Ascending aorta (tissue), 2 donors: ENCODE data around the gene SPINT2. TPM values are rescaled to one million over a fixed set of nuclear protein-coding genes. Genes with fewer than 3 reads are reported as not detected.

Experiments used
- DNase-seq, 2 donors: peaks; one replicate each; pipeline ENCODE4 v3.0.0-alpha.2; 2019; ENCODE audit warnings: low spot score in 2 of 2
- H3K27ac ChIP-seq, 2 donors: fragments of 200-600 bp; sonication (generic); one replicate each; pipeline ENCODE4 v1.5.1; 2016 to 2017; ENCODE audit warnings: mild to moderate bottlenecking in 1 of 2
- H3K27me3 ChIP-seq: fragments of 200-600 bp; sonication (generic); one replicate; pipeline ENCODE4 v1.5.1; 2017
- H3K36me3 ChIP-seq, 2 donors: fragments of 200-600 bp; sonication (generic); one replicate each; pipeline ENCODE4 v1.5.1; 2016
- H3K4me1 ChIP-seq, 2 donors: fragments of 200-600 bp; sonication (generic); one replicate each; pipeline ENCODE4 v1.5.1; 2016 to 2017; ENCODE audit warnings: mild to moderate bottlenecking in 1 of 2
- H3K4me3 ChIP-seq, 2 donors: fragments of 200-600 bp; sonication (generic); one replicate each; pipeline ENCODE4 v1.5.1; 2016 to 2017; ENCODE audit warnings: mild to moderate bottlenecking in 1 of 2
- H3K9me3 ChIP-seq, 2 donors: fragments of 200-600 bp; sonication (generic); one replicate each; pipeline ENCODE4 v1.5.1; 2016
- CTCF ChIP-seq, 3 experiments: fragments of 200-600 bp in 2 of 3; fragments of 450-650 bp in 1 of 3; sonication (generic) in 2 of 3; IDR thresholded peaks; one replicate each; pipeline ENCODE4 v1.5.1; 2016 to 2019; ENCODE audit warnings: antibody characterized with exemption in 3 of 3, mild to moderate bottlenecking in 1 of 3, moderate library complexity in 1 of 3
- intact Hi-C: fragments of 100-400 bp; cut with DNase I; formaldehyde crosslinking; loops from one replicate; pipeline ENCODE4 v1.15.1; 2023
- total RNA-seq: library from RNA; depleted of rRNA; stranded (reverse); fragments of >200 nt; gene quantifications from one replicate; pipeline ENCODE4 v1.1.0, GENCODE V29; 2016

Gene SPINT2
- total RNA-seq, 1 donor from 2014 or later = 193 TPM

DNA sequence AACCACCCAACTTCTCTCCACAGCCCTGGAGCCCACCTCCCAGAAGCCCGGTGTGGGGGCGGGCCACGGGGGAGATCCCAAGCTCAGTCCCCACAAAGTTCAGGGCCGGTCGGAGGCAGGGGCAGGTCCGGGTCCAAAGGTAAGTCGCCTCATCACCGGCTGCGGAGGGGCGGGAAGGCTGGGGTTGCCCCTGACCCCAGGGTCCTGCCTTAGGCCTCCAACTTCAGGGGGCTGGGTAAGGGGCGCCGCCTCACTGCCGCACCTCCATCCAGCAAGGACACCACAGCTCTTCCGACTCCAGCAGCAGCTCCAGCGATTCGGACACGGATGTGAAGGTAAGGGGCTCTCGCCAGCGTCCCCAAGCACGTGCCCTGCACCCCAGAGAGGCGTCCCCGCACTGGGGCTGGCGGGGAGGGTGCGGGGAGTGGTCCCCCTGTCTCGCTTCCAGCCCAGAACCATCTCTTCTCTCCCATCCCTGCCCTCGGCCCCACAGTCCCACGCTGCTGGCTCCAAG lies 40.0 kb downstream of the SPINT2 start:
- DNase-seq = no peak
- no peak overlapping the region for H3K27ac ChIP-seq
- no peaks in the 10 kb centered on the region for H3K27me3 ChIP-seq
- no peaks in the 10 kb centered on the region for H3K4me1 ChIP-seq
- intact Hi-C loops = no loop called here
- TF ChIP-seq CTCF (IDR thresholded peaks at IDR 0.05) = no peak
- no peak overlapping the region for H3K4me3 ChIP-seq
- H3K36me3 ChIP-seq = peaks cover 46 to 52% of the 10 kb centered on the region in 2 donors
- no peaks in the 10 kb centered on the region for H3K9me3 ChIP-seq

DNA sequence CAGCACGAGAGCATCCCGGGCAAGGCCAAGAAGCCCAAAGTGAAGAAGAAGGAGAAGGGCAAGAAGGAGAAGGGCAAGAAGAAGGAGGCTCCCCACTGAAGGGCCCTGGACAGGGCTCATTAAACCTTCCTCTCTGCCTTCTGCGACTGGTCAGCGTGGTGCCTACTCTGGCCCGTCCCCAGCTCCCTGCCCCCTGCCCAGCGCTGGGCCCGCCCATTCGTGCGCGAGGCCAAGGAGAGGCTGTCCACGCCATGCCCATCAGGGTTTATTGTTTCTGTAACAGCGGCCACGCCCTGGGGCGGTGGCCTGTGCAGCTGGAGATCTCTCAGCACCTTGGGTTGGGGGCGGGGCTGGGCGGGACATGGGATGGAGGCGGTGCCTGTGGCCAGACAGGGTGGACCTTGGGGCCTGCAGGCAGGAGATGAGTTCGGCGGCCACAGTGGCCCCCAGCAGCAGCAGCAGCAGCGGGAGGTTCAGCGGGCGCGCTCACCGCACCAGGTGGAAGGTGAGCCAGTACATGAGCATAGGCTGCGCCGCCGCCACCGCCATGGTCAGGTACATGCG lies 40.6 kb downstream of the SPINT2 start:
- Histone ChIP-seq H3K36me3 (peaks cover 46 to 54% of the 10 kb centered on the region in 2 donors), H3K27me3 (no peaks in the 10 kb centered on the region), H3K4me3 (no peak overlapping the region), H3K9me3 (no peaks in the 10 kb centered on the region), H3K4me1 (no peaks in the 10 kb centered on the region), H3K27ac (no peak overlapping the region)
- intact Hi-C loops = no loop called here
- DNase-seq = no peak
- no peak for TF ChIP-seq CTCF (IDR thresholded peaks at IDR 0.05)

DNA sequence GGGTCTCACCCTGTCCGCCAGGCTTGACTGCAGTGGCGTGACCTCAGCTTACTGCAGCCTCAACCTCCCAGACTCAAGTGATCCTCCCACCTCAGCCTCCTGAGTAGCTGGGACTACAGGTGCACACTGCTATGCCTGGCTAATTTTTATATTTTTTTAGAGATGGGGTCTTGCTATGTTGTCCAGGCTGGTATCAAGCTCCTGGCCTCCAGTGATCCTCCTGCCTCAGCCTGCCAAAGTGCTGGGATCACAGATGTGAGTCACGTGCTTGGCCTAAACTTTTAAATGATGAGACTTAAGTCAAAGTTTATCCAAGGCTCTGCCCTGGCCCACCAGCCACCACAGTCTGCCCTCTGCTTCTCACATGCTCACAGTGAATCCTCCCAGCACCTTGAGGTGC lies 41.9 kb downstream of the SPINT2 start:
- intact Hi-C loops = no loop called here
- H3K4me1 ChIP-seq = no peaks in the 10 kb centered on the region
- TF ChIP-seq CTCF (IDR thresholded peaks at IDR 0.05) = no peak
- peaks cover 46 to 54% of the 10 kb centered on the region in 2 donors for H3K36me3 ChIP-seq
- no peak for DNase-seq
- no peak overlapping the region for H3K4me3 ChIP-seq
- no peaks in the 10 kb centered on the region for H3K9me3 ChIP-seq
- no peaks in the 10 kb centered on the region for H3K27me3 ChIP-seq
- no peak overlapping the region for H3K27ac ChIP-seq

- Histone ChIP-seq H3K4me1 (no peaks in the 10 kb centered on the region), H3K9me3 (no peaks in the 10 kb centered on the region), H3K27me3 (no peaks in the 10 kb centered on the region), H3K27ac (no peak overlapping the region), H3K36me3 (peaks cover 46 to 54% of the 10 kb centered on the region in 2 donors), H3K4me3 (no peak overlapping the region)
- TF ChIP-seq CTCF (IDR thresholded peaks at IDR 0.05) = no peak
- intact Hi-C loops = no loop called here
- DNase-seq = no peak
Measured at GRCh38 chr19:38307076-38307475, 42.7 kb downstream of the SPINT2 start.

DNA sequence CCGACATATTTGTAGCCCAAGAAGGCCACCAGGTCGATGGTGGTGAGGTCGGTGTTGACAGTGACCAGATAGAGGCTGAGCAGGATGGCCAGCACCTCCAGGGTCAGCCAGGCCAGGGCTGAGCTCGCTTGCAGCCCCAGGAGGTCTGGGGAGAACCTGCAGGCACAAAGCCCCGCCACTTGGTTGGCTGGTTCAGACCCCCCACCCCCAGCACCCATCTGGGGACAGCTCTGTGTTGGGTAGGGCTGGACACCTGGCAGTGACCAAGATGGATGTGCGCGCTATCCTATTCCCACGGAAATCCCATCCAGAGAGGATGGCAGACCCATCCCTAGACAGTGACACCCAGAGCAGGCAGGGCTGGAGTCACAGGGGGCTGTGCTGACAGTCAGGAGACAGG lies 43.2 kb downstream of the SPINT2 start:
- intact Hi-C loops = no loop called here
- no peaks in the 10 kb centered on the region for H3K4me1 ChIP-seq
- H3K9me3 ChIP-seq = no peaks in the 10 kb centered on the region
- DNase-seq = no peak
- H3K27me3 ChIP-seq = no peaks in the 10 kb centered on the region
- peaks cover 46 to 54% of the 10 kb centered on the region in 2 donors for H3K36me3 ChIP-seq
- TF ChIP-seq CTCF (IDR thresholded peaks at IDR 0.05) = no peak
- no peak overlapping the region for H3K4me3 ChIP-seq
- H3K27ac ChIP-seq = no peak overlapping the region
